PC-3 (cell line): ENCODE measurements around the gene RMC1.

Experiments
- EZH2phosphoT487 ChIP-seq: fragments of 300-600 bp; sonication (generic); IDR thresholded peaks from 2 replicates; pipeline ENCODE4 v1.6.1; 2018; ENCODE audit warnings: mild to moderate bottlenecking, antibody characterized with exemption, low read length, borderline replicate concordance
- TF ChIP-seq, protein P1 (sequence below): fragments of 300-600 bp; sonication (generic); conservative IDR thresholded peaks from 2 replicates; pipeline ENCODE4 v1.5.1; 2017; ENCODE audit warnings: antibody characterized with exemption, low read depth, mild to moderate bottlenecking, low read length

DNA sequence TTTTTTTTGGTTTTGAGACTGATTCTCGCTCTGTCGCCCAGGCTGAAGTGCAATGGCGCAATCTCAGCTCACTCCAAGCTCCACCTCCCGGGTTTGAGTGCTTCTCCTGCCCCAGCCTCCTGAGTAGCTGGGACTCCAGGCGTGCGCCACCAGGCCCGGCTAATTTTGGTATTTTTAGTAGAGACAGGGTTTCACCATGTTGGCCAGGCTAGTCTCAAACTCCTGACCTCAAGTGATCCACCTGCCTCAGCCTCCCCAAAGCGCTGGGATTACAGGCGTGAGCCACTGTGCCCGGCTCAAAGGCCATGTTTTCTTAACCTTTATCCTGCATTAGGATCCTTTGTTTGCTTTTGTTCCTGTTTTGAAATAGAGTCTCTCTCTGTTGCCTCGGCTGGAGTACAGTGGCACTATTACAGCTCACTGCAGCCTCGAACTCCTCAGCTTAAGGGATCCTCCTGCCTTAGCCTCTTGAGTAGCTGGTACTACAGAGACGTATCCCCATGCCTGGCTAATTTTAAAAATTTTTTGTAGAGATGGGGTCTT is 42.0 kb downstream of the RMC1 start:
- no peak for TF ChIP-seq EZH2phosphoT487
- TF ChIP-seq, protein P1, sequence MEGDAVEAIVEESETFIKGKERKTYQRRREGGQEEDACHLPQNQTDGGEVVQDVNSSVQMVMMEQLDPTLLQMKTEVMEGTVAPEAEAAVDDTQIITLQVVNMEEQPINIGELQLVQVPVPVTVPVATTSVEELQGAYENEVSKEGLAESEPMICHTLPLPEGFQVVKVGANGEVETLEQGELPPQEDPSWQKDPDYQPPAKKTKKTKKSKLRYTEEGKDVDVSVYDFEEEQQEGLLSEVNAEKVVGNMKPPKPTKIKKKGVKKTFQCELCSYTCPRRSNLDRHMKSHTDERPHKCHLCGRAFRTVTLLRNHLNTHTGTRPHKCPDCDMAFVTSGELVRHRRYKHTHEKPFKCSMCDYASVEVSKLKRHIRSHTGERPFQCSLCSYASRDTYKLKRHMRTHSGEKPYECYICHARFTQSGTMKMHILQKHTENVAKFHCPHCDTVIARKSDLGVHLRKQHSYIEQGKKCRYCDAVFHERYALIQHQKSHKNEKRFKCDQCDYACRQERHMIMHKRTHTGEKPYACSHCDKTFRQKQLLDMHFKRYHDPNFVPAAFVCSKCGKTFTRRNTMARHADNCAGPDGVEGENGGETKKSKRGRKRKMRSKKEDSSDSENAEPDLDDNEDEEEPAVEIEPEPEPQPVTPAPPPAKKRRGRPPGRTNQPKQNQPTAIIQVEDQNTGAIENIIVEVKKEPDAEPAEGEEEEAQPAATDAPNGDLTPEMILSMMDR: no peak
